ENCODE results near the gene OR51B5. TPM values are rescaled to one million over a fixed set of nuclear protein-coding genes. Genes with fewer than 3 reads are reported as not detected.

The OR51B5 gene
- total and polyA plus RNA-seq, 2 experiments from 2014 or later = not detected

DNA sequence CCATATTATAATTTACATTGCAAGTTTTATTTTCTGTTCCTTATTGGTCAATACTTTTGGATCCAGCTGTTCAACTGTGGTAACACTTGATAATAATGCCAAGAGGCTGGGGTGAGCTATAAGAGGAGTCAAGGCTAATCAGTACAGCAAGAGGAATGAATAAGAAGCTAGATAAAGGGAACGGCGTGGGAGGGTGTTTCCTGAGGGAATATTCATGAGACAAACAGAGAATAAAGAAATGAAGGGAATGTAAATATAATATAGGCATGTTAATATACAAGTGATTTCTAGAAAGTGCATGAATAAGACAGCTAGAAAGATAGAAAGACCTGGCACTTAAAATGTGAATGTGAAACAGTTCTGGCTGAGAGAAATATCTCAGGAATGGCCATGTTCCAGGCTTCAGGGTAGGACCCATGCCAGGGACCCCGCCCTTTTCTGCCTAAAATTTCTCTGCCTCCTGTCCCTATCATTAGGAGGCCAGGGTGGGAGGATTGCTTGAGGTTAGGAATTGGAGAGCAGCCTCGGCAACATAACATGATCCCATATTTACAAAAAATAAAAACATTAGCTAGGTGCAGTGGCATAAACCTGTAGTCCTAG lies 45.5 kb downstream of the OR51B5 start:
- no peaks in the 10 kb centered on the region; the same call in 2 of the 3 replicates for H3K36me3 Mint-ChIP-seq (ENCODE audit: low read depth)
- H3K9me3 Mint-ChIP-seq = no peaks in the 10 kb centered on the region
- Histone ChIP-seq H3K9me2 (ENCODE audit: insufficient read depth) (no peaks in the 10 kb centered on the region), H3K4me3 (no peak overlapping the region), H3K4me1 (ENCODE audit: insufficient read depth) (no peaks in the 10 kb centered on the region), H3K79me2 (replicated peaks; ENCODE audit: insufficient read depth) (no peaks in the 10 kb centered on the region), H3K36me3 (ENCODE audit: insufficient read depth) (no peaks in the 10 kb centered on the region), H3F3A (replicated peaks; ENCODE audit: low read depth) (no peaks in the 10 kb centered on the region), H3K4me2 (no peak overlapping the region), H3K27ac (ENCODE audit: low read depth) (no peak overlapping the region), H4K20me1 (replicated peaks; ENCODE audit: insufficient read depth) (no peaks in the 10 kb centered on the region; the same call in 1 of the 2 replicates), H2AFZ (no peak overlapping the region), H3K27me3 (ENCODE audit: insufficient read depth) (no peaks in the 10 kb centered on the region)
- H3K27ac Mint-ChIP-seq = no peak overlapping the region
- no peaks in the 10 kb centered on the region for H3K27me3 Mint-ChIP-seq (ENCODE audit: insufficient read depth, low read depth, poor library complexity)
- H3K4me3 Mint-ChIP-seq = no peak overlapping the region
- DNase-seq (ENCODE audit: low spot score) (no peak), ATAC-seq (no peak)
- H3K4me1 Mint-ChIP-seq = 0 out of 3 replicates have a peak, but pooled peaks cover 3% of the 10 kb centered on the region
- no peak for TF ChIP-seq ZNF331 (CRISPR knock-in tag; IDR thresholded peaks at IDR 0.05; ENCODE audit: low read depth)
- no peak for TF ChIP-seq EZH2phosphoT487 (IDR thresholded peaks at IDR 0.05; ENCODE audit: unreplicated experiment)
- no peak for TF ChIP-seq JUNB (IDR thresholded peaks at IDR 0.05; ENCODE audit: unreplicated experiment)
- TF ChIP-seq, protein P1, sequence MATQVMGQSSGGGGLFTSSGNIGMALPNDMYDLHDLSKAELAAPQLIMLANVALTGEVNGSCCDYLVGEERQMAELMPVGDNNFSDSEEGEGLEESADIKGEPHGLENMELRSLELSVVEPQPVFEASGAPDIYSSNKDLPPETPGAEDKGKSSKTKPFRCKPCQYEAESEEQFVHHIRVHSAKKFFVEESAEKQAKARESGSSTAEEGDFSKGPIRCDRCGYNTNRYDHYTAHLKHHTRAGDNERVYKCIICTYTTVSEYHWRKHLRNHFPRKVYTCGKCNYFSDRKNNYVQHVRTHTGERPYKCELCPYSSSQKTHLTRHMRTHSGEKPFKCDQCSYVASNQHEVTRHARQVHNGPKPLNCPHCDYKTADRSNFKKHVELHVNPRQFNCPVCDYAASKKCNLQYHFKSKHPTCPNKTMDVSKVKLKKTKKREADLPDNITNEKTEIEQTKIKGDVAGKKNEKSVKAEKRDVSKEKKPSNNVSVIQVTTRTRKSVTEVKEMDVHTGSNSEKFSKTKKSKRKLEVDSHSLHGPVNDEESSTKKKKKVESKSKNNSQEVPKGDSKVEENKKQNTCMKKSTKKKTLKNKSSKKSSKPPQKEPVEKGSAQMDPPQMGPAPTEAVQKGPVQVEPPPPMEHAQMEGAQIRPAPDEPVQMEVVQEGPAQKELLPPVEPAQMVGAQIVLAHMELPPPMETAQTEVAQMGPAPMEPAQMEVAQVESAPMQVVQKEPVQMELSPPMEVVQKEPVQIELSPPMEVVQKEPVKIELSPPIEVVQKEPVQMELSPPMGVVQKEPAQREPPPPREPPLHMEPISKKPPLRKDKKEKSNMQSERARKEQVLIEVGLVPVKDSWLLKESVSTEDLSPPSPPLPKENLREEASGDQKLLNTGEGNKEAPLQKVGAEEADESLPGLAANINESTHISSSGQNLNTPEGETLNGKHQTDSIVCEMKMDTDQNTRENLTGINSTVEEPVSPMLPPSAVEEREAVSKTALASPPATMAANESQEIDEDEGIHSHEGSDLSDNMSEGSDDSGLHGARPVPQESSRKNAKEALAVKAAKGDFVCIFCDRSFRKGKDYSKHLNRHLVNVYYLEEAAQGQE (IDR thresholded peaks at IDR 0.05; ENCODE audit: unreplicated experiment) = no peak
- TF ChIP-seq NANOG (IDR thresholded peaks at IDR 0.05; ENCODE audit: borderline replicate concordance) = no peak
- no peak for TF ChIP-seq CREB1 (CRISPR knock-in tag; IDR thresholded peaks at IDR 0.05; ENCODE audit: low read depth)
- no peak for TF ChIP-seq EZH2 (IDR thresholded peaks at IDR 0.05; ENCODE audit: low read depth, unreplicated experiment)
- TF ChIP-seq, protein P2, sequence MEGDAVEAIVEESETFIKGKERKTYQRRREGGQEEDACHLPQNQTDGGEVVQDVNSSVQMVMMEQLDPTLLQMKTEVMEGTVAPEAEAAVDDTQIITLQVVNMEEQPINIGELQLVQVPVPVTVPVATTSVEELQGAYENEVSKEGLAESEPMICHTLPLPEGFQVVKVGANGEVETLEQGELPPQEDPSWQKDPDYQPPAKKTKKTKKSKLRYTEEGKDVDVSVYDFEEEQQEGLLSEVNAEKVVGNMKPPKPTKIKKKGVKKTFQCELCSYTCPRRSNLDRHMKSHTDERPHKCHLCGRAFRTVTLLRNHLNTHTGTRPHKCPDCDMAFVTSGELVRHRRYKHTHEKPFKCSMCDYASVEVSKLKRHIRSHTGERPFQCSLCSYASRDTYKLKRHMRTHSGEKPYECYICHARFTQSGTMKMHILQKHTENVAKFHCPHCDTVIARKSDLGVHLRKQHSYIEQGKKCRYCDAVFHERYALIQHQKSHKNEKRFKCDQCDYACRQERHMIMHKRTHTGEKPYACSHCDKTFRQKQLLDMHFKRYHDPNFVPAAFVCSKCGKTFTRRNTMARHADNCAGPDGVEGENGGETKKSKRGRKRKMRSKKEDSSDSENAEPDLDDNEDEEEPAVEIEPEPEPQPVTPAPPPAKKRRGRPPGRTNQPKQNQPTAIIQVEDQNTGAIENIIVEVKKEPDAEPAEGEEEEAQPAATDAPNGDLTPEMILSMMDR (conservative IDR thresholded peaks at IDR 0.05; ENCODE audit: low read depth in 2 of 2) = no peak
- TF ChIP-seq, protein P3, sequence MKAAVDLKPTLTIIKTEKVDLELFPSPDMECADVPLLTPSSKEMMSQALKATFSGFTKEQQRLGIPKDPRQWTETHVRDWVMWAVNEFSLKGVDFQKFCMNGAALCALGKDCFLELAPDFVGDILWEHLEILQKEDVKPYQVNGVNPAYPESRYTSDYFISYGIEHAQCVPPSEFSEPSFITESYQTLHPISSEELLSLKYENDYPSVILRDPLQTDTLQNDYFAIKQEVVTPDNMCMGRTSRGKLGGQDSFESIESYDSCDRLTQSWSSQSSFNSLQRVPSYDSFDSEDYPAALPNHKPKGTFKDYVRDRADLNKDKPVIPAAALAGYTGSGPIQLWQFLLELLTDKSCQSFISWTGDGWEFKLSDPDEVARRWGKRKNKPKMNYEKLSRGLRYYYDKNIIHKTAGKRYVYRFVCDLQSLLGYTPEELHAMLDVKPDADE (IDR thresholded peaks at IDR 0.05) = no peak
- TF ChIP-seq ZNF114 (CRISPR knock-in tag; IDR thresholded peaks at IDR 0.05) = no peak
- TF ChIP-seq STAT1 (IDR thresholded peaks at IDR 0.05; ENCODE audit: unreplicated experiment) = no peak
- TF ChIP-seq, protein P4, sequence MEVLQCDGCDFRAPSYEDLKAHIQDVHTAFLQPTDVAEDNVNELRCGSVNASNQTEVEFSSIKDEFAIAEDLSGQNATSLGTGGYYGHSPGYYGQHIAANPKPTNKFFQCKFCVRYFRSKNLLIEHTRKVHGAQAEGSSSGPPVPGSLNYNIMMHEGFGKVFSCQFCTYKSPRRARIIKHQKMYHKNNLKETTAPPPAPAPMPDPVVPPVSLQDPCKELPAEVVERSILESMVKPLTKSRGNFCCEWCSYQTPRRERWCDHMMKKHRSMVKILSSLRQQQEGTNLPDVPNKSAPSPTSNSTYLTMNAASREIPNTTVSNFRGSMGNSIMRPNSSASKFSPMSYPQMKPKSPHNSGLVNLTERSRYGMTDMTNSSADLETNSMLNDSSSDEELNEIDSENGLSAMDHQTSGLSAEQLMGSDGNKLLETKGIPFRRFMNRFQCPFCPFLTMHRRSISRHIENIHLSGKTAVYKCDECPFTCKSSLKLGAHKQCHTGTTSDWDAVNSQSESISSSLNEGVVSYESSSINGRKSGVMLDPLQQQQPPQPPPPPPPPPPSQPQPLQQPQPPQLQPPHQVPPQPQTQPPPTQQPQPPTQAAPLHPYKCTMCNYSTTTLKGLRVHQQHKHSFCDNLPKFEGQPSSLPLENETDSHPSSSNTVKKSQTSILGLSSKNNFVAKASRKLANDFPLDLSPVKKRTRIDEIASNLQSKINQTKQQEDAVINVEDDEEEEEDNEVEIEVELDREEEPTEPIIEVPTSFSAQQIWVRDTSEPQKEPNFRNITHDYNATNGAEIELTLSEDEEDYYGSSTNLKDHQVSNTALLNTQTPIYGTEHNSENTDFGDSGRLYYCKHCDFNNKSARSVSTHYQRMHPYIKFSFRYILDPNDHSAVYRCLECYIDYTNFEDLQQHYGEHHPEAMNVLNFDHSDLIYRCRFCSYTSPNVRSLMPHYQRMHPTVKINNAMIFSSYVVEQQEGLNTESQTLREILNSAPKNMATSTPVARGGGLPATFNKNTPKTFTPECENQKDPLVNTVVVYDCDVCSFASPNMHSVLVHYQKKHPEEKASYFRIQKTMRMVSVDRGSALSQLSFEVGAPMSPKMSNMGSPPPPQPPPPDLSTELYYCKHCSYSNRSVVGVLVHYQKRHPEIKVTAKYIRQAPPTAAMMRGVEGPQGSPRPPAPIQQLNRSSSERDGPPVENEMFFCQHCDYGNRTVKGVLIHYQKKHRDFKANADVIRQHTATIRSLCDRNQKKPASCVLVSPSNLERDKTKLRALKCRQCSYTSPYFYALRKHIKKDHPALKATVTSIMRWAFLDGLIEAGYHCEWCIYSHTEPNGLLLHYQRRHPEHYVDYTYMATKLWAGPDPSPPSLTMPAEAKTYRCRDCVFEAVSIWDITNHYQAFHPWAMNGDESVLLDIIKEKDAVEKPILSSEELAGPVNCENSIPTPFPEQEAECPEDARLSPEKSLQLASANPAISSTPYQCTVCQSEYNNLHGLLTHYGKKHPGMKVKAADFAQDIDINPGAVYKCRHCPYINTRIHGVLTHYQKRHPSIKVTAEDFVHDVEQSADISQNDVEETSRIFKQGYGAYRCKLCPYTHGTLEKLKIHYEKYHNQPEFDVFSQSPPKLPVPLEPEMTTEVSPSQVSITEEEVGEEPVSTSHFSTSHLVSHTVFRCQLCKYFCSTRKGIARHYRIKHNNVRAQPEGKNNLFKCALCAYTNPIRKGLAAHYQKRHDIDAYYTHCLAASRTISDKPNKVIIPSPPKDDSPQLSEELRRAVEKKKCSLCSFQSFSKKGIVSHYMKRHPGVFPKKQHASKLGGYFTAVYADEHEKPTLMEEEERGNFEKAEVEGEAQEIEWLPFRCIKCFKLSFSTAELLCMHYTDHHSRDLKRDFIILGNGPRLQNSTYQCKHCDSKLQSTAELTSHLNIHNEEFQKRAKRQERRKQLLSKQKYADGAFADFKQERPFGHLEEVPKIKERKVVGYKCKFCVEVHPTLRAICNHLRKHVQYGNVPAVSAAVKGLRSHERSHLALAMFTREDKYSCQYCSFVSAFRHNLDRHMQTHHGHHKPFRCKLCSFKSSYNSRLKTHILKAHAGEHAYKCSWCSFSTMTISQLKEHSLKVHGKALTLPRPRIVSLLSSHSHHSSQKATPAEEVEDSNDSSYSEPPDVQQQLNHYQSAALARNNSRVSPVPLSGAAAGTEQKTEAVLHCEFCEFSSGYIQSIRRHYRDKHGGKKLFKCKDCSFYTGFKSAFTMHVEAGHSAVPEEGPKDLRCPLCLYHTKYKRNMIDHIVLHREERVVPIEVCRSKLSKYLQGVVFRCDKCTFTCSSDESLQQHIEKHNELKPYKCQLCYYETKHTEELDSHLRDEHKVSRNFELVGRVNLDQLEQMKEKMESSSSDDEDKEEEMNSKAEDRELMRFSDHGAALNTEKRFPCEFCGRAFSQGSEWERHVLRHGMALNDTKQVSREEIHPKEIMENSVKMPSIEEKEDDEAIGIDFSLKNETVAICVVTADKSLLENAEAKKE (CRISPR knock-in tag; IDR thresholded peaks at IDR 0.05) = no peak
- no peak for TF ChIP-seq POLR2AphosphoS5 (IDR thresholded peaks at IDR 0.05; ENCODE audit: low read depth)
